Activated T-cell treated with anti-CD3 and anti-CD28 coated beads for 48 hours (primary cell): ENCODE results near the gene BACH2.

Experiments
- DNase-seq: peaks from one replicate; pipeline ENCODE4 v3.0.0-alpha.2; 2020; ENCODE audit warnings: low read depth

BACH2 gene

DNA sequence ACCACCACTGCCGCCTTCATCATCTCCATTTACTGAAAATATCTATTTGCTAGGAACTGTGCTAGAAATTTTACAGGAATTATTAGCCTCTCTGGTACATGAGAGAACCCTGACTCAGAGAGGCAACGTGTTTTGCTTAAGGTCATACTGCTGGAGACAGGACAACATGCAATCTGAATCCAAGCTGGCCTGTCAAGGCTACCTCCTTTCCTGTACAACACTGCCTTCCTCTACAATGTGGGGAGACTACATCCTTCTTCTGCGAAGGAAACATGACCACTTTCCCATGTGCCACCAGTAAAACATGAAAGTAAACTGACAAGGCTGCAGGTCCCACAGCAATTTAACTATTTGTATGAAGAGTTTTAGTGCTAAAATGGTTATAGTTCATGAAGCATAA lies 200.9 kb downstream of the BACH2 start:
- DNase-seq = no peak

DNA sequence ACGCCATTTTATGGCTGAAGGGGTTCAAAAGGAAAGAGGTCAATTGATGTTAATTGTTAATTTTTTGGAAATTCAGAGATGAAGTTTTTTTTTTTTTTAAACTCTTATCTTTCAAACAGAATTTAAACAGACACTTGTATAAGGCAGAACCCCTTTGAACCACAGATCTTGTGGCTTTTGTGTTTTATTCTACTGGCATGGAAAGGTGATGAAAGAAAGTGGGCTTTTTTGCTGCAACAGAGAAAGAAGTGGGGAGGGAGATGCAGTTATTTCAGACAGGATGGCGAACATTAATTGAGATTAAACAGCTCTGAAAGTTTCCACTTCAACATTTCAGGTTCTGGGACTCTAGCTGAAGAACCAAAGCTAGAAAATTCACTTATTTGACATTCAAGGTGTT lies 201.5 kb downstream of the BACH2 start:
- no peak for DNase-seq

DNA sequence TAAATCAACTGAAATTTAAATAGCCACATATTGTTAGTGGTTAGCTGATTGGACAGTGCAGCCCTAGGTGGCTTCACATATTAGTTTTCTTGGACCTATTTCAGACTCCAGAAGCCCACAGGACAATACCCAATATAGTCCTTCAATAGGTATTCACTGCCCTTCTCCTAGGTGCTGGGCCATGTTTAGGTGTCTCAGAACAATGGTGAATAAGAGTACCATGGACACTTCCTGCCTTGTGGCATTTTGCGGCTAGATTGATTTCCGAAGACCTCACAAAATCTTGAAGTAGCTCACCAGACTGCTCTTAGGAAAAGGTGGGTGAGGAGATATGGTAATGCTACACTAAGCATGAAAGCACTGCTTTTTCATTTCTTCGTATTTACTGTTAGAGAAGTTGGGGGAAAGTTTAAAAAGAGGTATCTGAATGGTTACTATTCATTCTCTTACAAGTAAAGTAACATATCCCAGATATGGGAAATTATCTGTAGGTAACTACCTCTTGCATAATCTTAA lies 203.0 kb downstream of the BACH2 start:
- DNase-seq = no peak

DNA sequence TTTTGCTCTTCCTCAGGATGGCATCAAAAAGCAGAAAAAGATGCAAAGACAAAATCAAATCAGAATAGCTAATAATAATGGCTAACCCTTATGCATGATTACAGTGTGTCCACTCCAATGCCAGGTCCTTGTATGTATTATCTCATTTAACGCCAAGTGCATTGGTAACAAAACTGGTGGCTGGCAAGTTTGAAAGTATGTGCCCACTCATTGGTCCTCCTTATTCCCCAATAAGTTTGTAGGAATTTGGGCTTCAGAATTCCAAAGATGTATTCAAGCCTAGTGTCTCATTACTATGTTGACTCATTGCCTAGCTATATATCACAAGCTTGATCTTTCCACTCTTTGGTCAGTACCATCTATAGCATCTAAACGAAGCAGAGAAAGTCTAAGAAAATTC lies 205.8 kb downstream of the BACH2 start:
- DNase-seq = no peak

DNA sequence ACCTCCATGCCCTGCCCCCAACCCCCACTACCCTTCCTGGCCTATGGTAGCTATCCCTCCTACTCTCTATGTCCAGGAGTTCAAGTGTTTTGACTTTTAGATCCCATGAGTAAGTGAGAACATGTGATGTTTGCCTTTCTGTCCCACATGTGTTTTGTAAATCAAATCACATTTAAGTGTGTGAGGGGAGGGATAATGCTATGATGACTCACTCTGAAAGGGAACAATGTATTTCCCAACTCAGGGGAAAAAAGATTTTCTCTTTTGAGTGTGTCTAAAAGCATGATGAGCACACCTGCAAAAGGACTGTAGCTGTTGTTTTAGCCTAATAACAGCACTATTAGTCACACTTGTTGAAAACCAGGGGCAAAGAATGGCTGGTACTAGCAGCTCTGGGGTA lies 208.6 kb downstream of the BACH2 start:
- DNase-seq = no peak

DNA sequence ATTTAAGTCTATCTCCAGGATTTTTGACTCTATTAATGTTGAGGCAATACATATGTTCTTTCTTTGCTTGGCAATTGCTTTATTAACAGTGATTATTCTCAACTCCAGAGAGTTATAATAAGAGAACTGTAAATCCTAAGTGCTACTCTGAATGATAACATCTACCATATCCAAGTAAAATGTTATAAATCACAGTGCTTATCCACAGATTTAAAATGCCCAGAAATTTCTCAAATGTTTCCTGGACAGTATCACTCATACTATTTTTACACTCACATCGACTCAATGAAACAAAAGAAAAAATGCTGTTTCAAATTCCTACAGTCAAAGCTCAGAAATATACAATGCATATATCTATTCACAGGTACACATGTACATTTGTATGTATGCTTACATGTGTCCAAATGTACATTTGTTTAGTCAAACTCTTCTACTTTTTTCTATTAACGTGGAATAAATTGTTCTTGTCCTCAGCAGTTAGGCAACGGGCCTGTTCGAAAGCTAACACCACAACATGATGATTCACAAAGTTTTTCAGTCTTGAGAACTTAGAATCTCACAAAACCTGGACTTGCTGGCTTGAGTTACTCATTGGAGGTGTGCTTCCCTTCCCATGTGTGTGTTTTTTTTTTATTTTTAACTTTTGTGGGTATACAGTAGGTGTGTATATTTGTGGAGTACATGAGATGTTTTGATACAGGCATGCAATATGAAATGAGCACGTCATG lies 209.4 kb downstream of the BACH2 start:
- DNase-seq = no peak

DNA sequence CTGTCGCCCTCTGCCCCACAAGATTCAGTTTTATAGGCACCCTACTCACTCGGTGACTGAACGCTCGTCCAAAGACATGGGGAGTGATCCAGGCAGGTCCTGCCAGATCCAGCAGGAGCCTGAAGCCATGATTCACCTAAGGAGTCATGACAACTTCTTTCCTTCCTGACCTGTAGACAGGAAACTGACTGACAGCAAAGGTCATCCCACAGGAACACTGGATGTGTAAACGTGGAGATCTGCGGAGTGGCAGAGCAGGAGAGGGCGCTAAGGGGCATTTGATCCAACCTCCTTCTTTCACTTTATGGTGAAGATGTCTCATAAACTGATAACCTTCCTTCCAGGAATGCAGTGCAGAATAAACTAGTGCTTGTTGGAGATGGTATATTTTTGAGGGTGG lies 210.1 kb downstream of the BACH2 start:
- DNase-seq = no peak

DNA sequence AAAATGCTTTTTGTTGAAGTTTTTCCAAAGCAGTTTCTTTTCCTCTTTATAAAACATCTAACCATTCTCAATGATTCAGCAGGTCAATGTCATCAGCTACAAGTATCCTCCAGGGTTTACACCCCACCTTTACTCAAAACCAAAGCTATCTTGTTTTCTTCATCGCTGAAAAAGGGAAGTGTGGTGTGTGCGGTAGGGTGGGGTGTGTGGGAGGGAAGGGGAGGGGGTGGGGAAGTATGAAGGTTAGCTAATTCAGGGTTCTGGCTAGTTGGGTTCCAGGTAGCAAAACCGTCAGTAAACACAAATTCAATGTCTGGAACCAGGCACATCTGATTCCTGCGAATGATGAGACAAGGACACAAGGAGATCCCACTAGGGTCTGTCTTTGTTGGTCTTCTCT lies 212.8 kb downstream of the BACH2 start:
- DNase-seq = peak; percentile 29

DNA sequence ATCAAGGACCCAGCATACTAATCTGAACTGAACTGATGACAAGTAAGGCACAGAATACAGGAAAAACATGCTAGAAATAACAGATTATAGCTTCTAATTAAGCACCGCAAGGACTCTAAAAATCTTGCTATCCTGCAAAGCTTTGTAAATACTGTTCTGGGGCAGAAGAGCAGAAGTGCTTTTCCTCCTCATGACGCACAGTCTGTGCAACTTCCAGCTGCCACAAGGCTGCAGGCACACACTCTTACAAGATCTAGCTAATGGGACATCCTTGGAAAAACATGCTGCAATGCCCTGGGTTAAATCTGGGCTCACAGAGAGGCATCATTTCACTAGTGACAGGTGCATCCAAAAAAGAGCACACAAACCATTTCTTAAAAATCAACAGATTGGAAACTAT lies 213.8 kb downstream of the BACH2 start:
- DNase-seq = no peak

DNA sequence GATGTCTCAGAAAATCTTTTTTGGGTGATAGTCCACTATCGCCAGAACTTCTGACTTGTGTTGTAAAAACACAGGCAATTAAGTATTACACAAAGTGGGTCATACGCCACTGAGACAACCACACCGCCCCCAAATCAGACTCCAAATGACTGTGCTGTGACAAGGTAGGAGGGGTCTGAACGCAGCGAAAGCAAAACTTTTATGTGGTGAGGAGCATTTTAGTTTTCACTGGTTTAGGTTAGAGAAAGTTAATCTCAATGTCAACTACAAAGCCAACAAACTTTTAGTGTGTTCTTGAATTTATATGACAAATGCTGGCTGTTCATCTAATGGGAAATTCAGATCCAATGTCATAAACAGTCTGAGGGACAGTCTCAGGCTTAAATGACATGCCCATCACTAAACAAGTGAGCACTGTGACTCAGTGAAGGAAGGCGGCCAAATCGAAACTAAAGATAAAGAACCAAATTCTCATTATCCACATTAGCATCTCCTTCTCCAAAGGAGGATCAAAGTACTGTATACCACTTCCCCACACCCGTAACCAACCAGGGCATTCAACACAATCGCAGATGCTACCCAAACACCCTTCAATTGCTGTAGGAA lies 215.7 kb downstream of the BACH2 start:
- peak; percentile 73 for DNase-seq

DNA sequence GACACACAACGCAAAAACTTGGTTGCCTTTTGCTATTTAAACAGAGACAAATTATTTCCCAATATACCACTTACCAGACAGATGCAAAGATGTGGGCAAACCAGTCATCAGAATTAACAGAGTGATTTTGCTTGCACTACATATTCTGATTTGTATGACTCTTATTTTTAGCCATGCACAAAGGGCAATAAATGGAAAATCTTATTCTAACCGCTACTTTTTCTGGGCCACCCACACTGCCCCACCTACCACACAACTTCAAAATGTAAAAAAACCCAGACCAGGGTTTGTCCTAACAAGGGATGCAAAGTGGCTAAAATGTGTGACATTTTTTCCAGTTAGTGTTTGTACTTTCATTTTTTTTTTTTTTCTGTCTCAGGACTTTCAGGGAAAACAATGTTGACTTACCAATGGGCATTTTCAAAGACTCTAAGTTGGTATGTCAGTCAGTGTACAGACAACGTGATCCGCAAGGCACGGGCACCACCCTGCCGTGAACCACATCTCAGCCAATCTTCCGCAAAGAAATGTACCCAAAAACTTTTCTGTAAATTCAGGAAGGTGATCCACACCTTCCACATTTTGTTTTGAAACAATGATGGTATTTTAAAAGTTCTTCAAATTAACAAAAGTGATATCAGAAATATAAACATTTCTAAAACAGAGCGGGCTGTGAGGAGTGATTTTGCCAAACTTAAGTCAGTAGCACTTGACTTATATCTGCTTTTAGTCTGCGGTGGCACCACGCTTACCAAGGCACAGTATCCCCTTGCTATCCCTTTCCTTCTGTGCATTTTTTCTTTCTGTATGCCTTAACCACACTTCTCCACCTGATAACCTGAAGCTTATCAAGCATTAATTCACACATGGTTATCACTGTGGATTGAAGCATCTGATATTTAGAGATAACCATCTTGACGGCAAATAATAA lies 216.8 kb downstream of the BACH2 start:
- DNase-seq = peak; percentile 55

DNA sequence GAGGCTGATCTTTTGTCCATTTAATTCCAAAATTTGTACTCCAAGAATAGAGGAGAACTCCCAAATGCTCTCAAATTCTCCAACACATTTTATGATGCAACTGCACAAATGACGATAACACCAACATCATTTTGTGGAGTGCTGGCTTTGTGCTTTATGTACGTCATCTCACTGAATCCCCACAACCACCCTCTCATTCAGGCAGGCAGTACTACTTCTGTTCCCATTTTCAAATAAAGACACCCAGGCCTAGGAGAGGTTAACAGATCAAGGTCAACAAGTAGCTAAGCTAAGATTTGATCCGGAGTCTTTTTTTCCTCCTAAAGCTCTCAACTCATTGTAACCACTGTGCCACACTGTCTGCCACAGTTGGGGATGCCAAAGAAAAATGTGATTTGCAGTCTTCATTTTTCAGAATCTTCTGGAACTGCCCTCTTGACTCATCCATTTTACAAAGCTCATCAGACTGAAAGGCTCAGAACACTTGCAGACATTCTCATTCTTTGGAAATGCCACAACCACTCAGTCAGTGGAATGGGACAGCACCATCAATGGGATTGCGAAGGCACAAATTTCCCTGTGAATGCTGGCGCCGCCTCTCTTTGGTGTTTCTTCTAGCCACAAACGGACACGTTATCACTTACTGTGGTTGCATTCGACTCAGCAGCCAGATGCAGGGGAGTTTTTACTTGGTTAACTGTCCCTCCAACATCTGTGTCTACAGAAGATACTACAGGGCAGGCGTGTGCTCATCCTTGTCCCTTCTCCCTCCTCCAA lies 217.9 kb downstream of the BACH2 start:
- peak; percentile 76 for DNase-seq

DNA sequence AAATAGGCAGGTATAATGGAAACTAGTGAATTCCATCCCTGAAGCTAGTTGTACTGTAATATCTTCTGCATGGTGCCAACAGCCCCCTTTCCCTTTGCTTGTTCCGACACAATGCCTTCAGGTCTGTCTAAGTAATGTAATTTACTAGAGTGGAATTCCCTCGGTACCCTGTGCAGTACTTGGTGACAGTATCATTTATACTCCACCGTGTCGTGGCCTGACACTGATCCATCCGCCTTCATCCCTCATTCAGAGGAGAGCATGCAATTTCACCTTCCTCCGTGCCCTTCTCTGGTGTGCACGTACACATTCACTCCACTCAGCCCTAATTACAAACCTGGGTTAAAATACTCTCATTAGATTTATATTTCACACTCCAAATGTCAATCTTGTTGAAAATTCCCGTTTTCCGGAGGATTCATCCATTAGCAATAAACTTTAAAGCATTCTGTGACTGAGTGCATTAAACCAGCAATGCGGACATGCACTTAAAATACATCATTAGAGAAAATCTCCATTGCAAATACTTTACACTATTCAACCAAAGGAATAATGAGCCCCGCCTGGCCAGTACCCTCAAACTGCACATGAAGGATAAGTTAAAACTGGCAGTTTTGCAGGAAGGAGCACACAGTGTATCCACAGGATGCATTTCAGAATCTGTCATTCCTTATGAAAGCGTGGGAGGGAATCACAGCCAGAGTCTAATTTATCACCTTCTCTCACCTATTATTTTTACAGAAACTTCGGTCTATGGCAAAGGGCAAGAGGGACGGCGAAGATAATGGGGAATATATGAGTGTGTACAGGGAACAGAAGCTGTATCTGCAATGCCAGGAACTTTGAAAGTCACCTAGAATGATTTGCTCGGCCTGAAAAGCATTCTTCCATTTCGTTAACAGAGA lies 219.9 kb downstream of the BACH2 start:
- no peak for DNase-seq

DNA sequence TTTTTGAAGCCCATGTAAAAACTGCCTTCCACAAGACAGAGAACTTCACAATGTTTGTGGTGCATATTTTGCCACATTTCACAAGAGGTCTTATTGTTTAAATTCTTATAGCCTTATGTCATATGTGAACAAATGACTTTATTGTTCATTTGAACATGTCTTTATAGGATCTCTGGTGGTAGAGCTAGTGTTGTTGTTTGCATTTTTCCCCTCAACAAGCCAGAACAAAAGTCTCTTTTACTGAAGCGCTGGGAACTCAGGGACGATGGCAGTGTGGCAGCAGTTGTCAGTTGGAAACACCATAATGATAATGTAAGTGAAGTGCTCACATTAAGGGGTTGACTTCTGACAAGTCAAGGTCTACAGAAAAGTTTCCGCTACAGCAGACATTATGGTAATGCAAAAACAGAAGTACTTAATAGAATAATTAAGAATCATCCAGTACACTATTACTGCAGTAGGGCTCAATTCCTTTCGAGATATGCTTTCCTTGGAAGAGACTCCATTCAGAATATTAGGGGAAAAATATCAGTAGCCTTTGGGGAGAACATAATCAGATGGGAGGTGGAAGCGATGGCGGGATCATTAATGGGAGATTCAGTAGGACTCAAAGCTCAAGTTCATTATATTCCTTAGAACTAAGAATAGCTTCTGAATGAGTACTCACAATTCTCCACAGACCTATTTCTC lies 222.3 kb downstream of the BACH2 start:
- DNase-seq = no peak

DNA sequence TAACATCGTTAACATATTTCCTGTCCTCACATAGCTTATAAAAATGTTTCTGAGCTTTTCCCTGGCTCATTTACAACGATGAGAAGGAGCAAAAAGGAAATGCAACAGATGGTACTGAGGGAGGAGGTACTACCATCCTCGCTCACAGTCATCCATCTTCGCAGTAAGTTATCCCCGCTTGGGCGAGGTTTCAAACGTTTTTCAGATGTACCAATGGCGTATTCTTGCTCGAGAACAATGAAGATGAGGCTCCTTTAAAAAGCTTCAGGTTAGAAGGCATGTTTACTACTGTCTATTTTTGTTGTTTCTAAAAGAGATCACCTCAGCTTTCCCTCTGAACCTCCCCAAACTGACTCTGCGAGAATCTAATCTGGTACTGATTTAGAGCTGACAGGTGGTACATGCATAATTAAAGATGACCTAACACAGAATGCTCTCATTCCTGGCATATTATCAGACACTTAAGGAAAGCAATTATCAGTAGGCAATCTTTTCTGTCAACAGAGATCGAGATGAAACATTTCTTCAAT lies 223.6 kb downstream of the BACH2 start:
- DNase-seq = no peak

DNA sequence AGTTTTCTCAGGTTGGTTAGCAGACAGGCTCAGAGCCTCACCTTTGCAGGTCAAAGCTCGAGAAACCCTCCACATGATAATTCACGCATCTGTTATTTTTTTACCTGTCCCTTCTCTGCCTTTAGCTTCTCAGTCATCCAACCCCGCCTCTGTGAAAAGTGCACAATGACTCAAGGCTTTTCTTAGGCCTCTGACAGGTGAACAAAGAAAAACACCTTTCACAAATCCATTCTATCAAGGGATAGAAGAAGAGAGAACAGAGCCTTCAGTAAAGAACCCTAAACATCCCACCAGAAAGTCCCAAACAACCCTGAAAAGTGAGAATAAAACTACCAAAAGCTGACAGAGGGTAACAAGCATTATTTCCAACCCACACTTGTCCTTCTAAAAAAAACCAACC lies 224.1 kb downstream of the BACH2 start:
- DNase-seq = no peak

DNA sequence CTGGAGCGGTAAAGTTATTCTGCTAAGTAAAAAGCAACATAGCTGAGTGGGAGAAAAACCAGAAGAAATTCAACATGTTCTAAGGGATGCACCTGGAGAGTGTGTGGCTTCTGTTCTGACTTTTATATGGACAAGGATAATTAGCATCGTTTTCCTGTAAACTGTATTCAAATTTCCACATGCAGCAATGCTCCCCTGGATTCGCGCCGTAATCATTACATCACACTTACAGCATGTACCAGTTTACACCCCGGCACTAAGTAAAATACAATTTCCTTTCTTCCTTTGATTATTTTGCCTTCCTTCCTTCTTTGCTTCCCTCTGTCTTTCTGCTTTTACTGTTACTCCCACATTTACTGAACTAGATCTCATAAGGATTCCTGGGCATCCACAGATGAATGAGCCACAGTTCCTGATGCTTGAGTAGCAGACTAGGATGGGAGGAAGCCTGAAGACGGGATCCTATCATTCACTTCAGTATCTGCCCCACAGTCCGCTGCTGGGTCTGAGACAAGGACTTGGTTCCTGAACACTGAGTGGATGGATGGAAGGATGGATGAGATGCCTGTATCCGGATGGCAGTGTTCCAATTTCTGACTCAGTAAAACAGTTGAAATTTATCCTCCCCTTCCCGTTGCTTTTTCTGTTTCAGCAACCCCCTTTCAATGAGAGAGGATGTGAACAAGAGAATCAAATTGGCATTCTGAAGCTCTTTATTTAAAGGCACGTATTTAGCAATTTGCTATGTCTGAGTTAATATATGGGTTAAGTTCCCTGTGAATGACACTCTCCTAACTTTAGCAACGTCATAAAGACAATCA lies 227.7 kb downstream of the BACH2 start:
- no peak for DNase-seq

DNA sequence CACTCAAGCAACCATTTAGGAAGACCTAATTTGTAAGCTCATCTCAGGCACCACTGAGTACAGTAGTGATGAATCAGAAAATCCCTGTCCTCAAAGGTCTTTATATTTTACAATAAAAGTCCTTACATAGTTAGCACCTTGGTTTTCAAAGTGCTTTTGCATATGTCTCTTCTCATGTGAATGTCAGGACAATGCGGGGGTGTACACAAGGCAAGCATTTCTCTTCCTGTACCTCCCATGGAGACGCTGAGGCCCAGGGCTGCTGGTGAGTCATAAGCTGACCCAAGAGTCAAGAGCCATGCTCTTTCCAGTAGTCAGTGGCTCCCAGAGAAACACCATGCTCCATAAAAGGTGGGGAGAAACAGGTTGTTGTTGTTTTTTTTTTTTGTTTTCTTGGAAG lies 228.4 kb downstream of the BACH2 start:
- DNase-seq = no peak

DNA sequence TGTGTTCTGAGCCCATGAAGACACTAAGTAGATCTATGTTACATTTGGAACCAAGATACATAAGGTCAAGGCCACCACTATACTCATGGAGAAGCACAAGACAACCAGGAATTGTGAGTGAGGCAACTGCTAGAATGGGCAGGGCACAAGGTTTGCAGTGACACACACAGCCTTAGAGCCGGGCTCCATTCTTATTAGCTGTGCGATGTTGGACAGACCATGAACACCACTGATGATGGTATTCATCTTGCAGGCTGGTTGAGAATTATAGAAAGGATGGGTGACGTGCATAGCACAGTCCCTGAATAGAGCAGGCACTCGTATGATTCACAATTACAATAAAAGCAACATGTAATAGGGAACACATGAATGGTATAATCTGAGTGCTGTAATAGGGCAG lies 229.9 kb downstream of the BACH2 start:
- DNase-seq = no peak
